HG03457 (cell line): ENCODE measurements around the gene CENPS.

Source experiments
- ATAC-seq: cut with Tn5 transposase; IDR thresholded peaks from one replicate; pipeline ENCODE4 v1.9.1; 2021; ENCODE audit warnings: moderate number of reproducible peaks; ENCODE audit not compliant: unreplicated experiment

Gene CENPS

DNA sequence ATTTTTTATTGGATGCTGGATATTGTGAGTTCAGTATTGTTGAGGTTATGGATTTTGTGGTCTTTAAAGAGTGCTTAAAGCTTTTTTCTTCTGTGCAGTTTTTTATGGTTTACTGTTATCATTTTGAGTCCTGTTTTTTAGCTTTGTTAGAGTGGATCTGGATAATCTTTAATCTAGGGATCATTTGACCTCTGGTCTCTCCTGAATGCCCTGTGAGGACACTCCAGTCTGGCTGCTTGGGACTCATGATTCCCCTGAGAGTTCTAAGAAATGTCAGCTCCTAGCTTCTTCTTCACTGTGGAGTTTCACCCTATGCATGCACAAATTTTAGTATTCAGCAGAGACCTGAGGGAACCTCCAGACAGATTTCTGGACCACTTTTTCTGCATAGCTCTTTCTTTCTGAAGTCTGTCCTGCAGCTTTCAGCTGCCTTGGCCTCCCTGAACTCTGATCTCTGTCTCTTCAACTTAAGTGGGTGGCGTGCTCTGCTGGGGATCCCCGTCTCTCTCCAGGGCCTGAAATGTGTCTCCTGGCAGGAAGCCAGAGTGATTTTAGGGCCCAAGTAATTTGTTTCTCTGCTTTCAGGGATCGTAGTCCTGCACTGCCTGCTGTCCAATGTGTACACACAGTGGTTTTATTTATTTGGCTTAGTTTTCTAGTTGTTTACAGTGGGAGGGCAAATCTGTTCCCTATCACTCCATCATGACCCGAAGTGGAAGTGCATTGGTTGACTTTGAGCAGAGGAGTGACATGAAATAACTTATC, 59.2 kb downstream of the CENPS start:
- no peak for ATAC-seq

DNA sequence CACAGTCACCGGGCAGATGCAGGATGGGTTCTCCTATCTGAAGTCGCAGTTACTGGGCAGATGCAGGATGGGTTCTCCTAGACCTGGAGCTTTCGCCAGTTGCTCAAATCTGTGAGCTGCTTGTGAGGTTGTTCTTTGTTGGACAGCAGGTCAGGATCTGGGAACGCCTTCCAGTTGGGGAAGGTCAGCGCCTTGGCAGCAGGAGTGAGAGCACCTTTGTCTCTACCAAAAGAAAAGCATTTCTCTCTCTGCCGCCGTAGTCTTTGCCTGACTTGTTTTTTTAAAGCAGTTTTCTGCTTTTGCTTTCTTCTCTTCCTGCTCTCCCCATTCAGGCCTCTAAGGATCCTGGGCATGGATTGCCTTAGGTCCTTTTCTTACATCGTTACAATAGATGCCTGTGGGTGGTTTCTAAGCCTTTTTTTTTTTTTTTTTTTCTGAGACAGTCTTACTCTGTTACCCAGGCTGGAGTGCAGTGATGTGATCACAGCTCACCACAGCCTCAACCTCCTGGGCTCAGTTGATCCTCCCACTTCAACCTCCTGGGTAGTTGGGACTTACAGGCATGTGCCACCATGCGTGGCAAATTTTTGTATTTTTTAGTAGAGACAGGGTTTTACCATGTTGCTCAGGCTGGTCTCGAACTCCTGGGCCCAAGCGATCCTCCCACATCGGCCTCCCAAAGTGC, 60.2 kb downstream of the CENPS start:
- no peak for ATAC-seq
